MCF 10A (cell line): ENCODE measurements around the gene RASSF7. TPM values are rescaled to one million over a fixed set of nuclear protein-coding genes. Genes with fewer than 3 reads are reported as not detected.

Source experiments
- BruUV-seq: library from RNA; stranded (reverse); fragments of 400-500 nt; replicated peaks from 2 replicates; lab custom pipeline; 2021; lab: Mats Ljungman, UMichigan
- CTCF ChIA-PET: fragments of 300-600 bp; sonication (Branson Sonifier 250); formaldehyde crosslinking; extraction: SDS; loops from one replicate; lab custom pipeline; 2021; ENCODE audit warnings: antibody characterized with exemption, inconsistent platforms; lab: Yijun Ruan, JAX
- POLR2A ChIA-PET: fragments of 300-600, 350-650 bp; sonication (Branson Sonifier 250); formaldehyde crosslinking; extraction: SDS; loops from one replicate; lab custom pipeline; 2020; ENCODE audit warnings: antibody characterized with exemption, inconsistent platforms; lab: Yijun Ruan, JAX
- DNase-seq: peaks from one replicate; pipeline ENCODE4 v3.0.0-alpha.2; 2018; ENCODE audit not compliant: unreplicated experiment
- H3K27ac Mint-ChIP-seq: one replicate; pipeline ENCODE4 v1.8.0; 2022; ENCODE audit warnings: mild to moderate bottlenecking, low read depth, mixed read lengths; ENCODE audit not compliant: unreplicated experiment
- H3K27me3 Mint-ChIP-seq: one replicate; pipeline ENCODE4 v1.8.0; 2022; ENCODE audit warnings: mixed read lengths; ENCODE audit not compliant: insufficient read depth, unreplicated experiment
- H3K36me3 Mint-ChIP-seq: one replicate; pipeline ENCODE4 v1.8.0; 2022; ENCODE audit warnings: mild to moderate bottlenecking, moderate library complexity, mixed read lengths; ENCODE audit not compliant: insufficient read depth, unreplicated experiment
- H3K4me1 Mint-ChIP-seq: one replicate; pipeline ENCODE4 v1.8.0; 2022; ENCODE audit warnings: mixed read lengths; ENCODE audit not compliant: insufficient read depth, unreplicated experiment
- H3K4me3 Mint-ChIP-seq: one replicate; pipeline ENCODE4 v1.8.0; 2022; ENCODE audit warnings: mild to moderate bottlenecking, moderate library complexity, mixed read lengths; ENCODE audit not compliant: unreplicated experiment
- H3K9me3 Mint-ChIP-seq: one replicate; pipeline ENCODE4 v1.8.0; 2022; ENCODE audit warnings: mixed read lengths; ENCODE audit not compliant: unreplicated experiment
- intact Hi-C: fragments of 100-400 bp; cut with micrococcal nuclease; formaldehyde crosslinking; loops from 2 replicates; pipeline ENCODE4 v1.14.1; 2022
- total RNA-seq: library from RNA; stranded (reverse); gene quantifications from 2 replicates; pipeline ENCODE4 v1.2.3, GENCODE V29; 2022
- TF ChIP-seq, protein P1 (sequence below): fragments of 200-600 bp; IDR thresholded peaks from one replicate; pipeline ENCODE4 v1.8.0; 2022; ENCODE audit warnings: antibody characterized with exemption, mild to moderate bottlenecking; ENCODE audit not compliant: unreplicated experiment

Gene RASSF7
- total RNA-seq, 1 experiment from 2014 or later = 13.3 TPM

DNA sequence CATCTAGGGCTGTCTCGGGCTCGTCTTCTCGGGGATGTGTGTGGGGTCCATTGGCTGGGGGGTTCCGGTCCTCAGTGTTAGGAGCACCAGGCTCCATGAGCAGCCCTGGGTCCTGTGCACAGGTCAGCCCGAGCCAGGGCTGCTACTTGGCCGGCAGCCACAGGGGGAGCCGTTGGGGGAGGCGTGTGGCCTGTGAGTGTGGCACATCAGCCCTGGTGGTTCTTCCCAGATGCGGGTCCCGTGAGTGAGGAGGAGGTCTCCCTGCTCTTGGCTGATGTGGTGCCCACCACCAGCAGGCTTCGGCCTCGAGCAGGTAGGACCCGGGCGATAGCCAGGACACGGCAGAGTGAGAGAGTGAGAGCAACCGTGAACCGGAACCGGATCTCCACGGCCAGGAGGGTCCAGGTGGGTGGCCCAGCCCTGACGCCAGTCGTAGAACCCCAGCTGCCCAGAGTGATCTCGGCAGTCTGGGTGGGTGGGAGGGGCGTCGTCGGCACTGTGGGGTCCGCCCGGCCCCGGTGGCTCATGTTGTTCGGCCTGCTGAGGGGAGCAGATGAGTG lies 36.5 kb downstream of the RASSF7 start:
- Mint-ChIP-seq H3K9me3 (no peaks in the 10 kb centered on the region), H3K4me1 (no peaks in the 10 kb centered on the region), H3K27ac (no peak overlapping the region), H3K4me3 (no peak overlapping the region), H3K36me3 (peaks cover 82% of the 10 kb centered on the region), H3K27me3 (no peaks in the 10 kb centered on the region)
- ChIA-PET POLR2A (no interaction called here), CTCF (no interaction called here)
- intact Hi-C loops = no loop called here
- no peak for DNase-seq
- TF ChIP-seq, protein P1, sequence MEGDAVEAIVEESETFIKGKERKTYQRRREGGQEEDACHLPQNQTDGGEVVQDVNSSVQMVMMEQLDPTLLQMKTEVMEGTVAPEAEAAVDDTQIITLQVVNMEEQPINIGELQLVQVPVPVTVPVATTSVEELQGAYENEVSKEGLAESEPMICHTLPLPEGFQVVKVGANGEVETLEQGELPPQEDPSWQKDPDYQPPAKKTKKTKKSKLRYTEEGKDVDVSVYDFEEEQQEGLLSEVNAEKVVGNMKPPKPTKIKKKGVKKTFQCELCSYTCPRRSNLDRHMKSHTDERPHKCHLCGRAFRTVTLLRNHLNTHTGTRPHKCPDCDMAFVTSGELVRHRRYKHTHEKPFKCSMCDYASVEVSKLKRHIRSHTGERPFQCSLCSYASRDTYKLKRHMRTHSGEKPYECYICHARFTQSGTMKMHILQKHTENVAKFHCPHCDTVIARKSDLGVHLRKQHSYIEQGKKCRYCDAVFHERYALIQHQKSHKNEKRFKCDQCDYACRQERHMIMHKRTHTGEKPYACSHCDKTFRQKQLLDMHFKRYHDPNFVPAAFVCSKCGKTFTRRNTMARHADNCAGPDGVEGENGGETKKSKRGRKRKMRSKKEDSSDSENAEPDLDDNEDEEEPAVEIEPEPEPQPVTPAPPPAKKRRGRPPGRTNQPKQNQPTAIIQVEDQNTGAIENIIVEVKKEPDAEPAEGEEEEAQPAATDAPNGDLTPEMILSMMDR = no peak
- no TSS peak for BruUV-seq

DNA sequence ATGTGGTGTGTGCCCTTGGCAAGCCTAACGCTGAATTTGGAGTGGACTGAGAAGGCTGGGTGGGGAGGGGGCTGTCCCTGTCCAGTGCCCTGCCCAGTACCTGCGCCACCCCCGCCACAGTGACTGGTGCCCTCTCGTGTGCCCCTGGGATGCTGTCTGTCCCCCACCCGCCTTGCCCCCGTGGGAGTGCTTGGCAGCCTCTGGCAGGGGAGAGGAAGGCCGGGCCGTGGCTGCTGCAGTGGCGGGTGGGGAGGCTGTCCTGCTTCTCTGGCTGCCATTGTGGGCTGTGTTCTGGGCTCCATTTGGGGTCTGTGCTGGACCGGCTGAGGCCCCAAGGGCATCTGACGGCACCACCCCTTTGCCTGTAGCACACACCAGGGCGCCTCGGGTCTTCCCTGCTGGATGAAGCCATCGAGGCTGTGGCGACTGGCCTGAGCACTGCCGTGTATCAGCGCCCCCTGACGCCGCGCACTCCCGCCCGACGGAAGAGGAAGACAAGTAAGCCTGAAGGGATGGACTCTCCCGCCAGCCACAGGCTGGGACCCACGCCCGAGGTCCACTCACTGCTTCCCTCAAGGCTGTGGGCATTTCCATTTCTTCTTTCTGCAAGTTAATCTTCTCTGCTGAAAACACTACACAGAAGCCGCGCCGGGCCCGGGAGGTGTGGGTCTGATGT lies 37.4 kb downstream of the RASSF7 start:
- intact Hi-C loops = no loop called here
- H3K27ac Mint-ChIP-seq = no peak overlapping the region
- H3K4me1 Mint-ChIP-seq = no peaks in the 10 kb centered on the region
- TF ChIP-seq, protein P1 = no peak
- H3K9me3 Mint-ChIP-seq = no peaks in the 10 kb centered on the region
- CTCF ChIA-PET = no interaction called here
- no peak overlapping the region for H3K4me3 Mint-ChIP-seq
- peaks cover 77% of the 10 kb centered on the region for H3K36me3 Mint-ChIP-seq
- no peak for DNase-seq
- H3K27me3 Mint-ChIP-seq = no peaks in the 10 kb centered on the region
- BruUV-seq = no TSS peak
- POLR2A ChIA-PET = no interaction called here

GRCh38 chr11:601573-602245 lies 40.9 kb downstream of the RASSF7 start:
- Mint-ChIP-seq H3K27ac (no peak overlapping the region), H3K36me3 (peaks cover 70% of the 10 kb centered on the region), H3K4me3 (no peak overlapping the region), H3K4me1 (no peaks in the 10 kb centered on the region), H3K9me3 (no peaks in the 10 kb centered on the region), H3K27me3 (no peaks in the 10 kb centered on the region)
- ChIA-PET POLR2A (no interaction called here), CTCF (no interaction called here)
- TF ChIP-seq, protein P1 = no peak
- no TSS peak for BruUV-seq
- no peak for DNase-seq
- intact Hi-C loops = no loop called here

GRCh38 chr11:603154-603553 lies 42.4 kb downstream of the RASSF7 start:
- peaks cover 75% of the 10 kb centered on the region for H3K36me3 Mint-ChIP-seq
- no peaks in the 10 kb centered on the region for H3K4me1 Mint-ChIP-seq
- ChIA-PET POLR2A (interaction anchor here (0.6 kb wide), 1 partner anchor 67 kb away, joined by 3 read pairs; no protein-coding TSS in a partner anchor), CTCF (interaction anchor here (0.6 kb wide), 1 partner anchor 39 kb away, joined by 3 read pairs; no protein-coding TSS in a partner anchor)
- BruUV-seq = no TSS peak
- H3K9me3 Mint-ChIP-seq = no peaks in the 10 kb centered on the region
- H3K27me3 Mint-ChIP-seq = no peaks in the 10 kb centered on the region
- TF ChIP-seq, protein P1 = no peak
- H3K4me3 Mint-ChIP-seq = no peak overlapping the region
- H3K27ac Mint-ChIP-seq = no peak overlapping the region
- intact Hi-C loops = no loop called here
- DNase-seq = no peak
